K562 (cell line): ENCODE measurements around the gene ARMC9. TPM values are rescaled to one million over a fixed set of nuclear protein-coding genes. Genes with fewer than 3 reads are reported as not detected.

ENCODE experiments used
- ATAC-seq: fragments of 200-7000 bp; cut with Tn5 transposase; 3 replicates; pipeline ENCODE4 v1.9.1; 2020; ENCODE audit warnings: moderate library complexity
- BruUV-seq: library from RNA; stranded (reverse); fragments of 400-500 nt; replicated peaks from 2 replicates; lab custom pipeline; 2021; lab: Mats Ljungman, UMichigan
- CTCF ChIA-PET: fragments of 300-600 bp; formaldehyde crosslinking; extraction: SDS; loops from one replicate; lab custom pipeline; 2021; ENCODE audit warnings: low intra/inter-chr PET ratio; lab: Yijun Ruan, JAX
- POLR2A ChIA-PET: fragments of 300-600, 350-650 bp; sonication (Branson Sonifier 250); formaldehyde crosslinking; extraction: SDS; loops from one replicate; lab custom pipeline; 2021; ENCODE audit warnings: antibody characterized with exemption, inconsistent platforms; lab: Yijun Ruan, JAX
- DNase-seq, 4 experiments: peaks; one replicate each; pipeline versions ENCODE4 v3.0.0 to v3.0.0-alpha.2; 2011 to 2018; ENCODE audit warnings: low spot score in 3 of 4, mixed read lengths in 3 of 4; ENCODE audit errors: extremely low read depth in 1 of 4
- FAIRE-seq: peaks from 2 replicates; lab custom pipeline; 2011; peaks lifted over from hg19 to GRCh38; lab: Jason Lieb, UNC
- H2AFZ ChIP-seq: 2 replicates; pipeline ENCODE4 v1.6.0; 2011; ENCODE audit warnings: low read depth, low read length, control low read depth, inconsistent platforms
- H3K27ac ChIP-seq: fragments of 200-600 bp; 3 replicates; pipeline ENCODE4 v1.8.0; 2011; ENCODE audit warnings: low read depth, mild to moderate bottlenecking, control low read depth, inconsistent platforms, low read length, moderate library complexity, mixed read lengths; ENCODE audit errors: extremely low read depth
- H3K27me3 ChIP-seq, 2 experiments: fragments of 300-600 bp in 1 of 2; 2 replicates in 1 of 2; 3 replicates in 1 of 2; pipeline versions ENCODE4 v1.6.0 to v1.8.0; 2011; ENCODE audit warnings: inconsistent platforms in 2 of 2, low read length in 2 of 2, mild to moderate bottlenecking in 1 of 2, mixed read lengths in 1 of 2, moderate library complexity in 1 of 2; ENCODE audit not compliant: control insufficient read depth in 2 of 2, insufficient read depth in 2 of 2
- H3K36me3 ChIP-seq: fragments of 300-600 bp; 3 replicates; pipeline ENCODE4 v1.8.0; 2011; ENCODE audit warnings: mild to moderate bottlenecking, low read length, inconsistent platforms; ENCODE audit not compliant: control insufficient read depth, insufficient read depth
- H3K4me1 ChIP-seq, 2 experiments: fragments of 200-600 bp in 1 of 2; replicated peaks in 1 of 2; 2 replicates in 1 of 2; 3 replicates in 1 of 2; pipeline versions ENCODE4 v1.5.1 to v1.8.0; 2011; ENCODE audit warnings: inconsistent platforms in 2 of 2, low read length in 2 of 2, mild to moderate bottlenecking in 1 of 2, mixed read lengths in 1 of 2, moderate library complexity in 1 of 2; ENCODE audit not compliant: control insufficient read depth in 2 of 2, insufficient read depth in 2 of 2
- H3K4me2 ChIP-seq: 2 replicates; pipeline ENCODE4 v1.6.1; 2011; ENCODE audit warnings: low read length, control low read depth, inconsistent platforms, mixed read lengths; ENCODE audit not compliant: insufficient read depth
- H3K4me3 ChIP-seq: fragments of 200-600 bp; sonication (generic), shearing (Covaris generic); 2 replicates; pipeline ENCODE4 v1.5.1; 2016; ENCODE audit warnings: control low read depth, inconsistent platforms
- H3K79me2 ChIP-seq: fragments of 200-600 bp; 3 replicates; pipeline ENCODE4 v1.8.0; 2011; ENCODE audit warnings: low read length, inconsistent platforms; ENCODE audit not compliant: control insufficient read depth, insufficient read depth
- H3K9ac ChIP-seq, 2 experiments: 2 replicates each; pipeline versions ENCODE4 v1.6.0 to v1.6.1; 2011; ENCODE audit warnings: low read depth in 2 of 2, low read length in 2 of 2, control low read depth in 1 of 2, inconsistent platforms in 1 of 2, mild to moderate bottlenecking in 1 of 2, mixed read lengths in 1 of 2; ENCODE audit not compliant: insufficient read depth in 1 of 2
- H3K9me1 ChIP-seq: one replicate; pipeline ENCODE4 v1.6.0; 2011; ENCODE audit warnings: inconsistent platforms, mild to moderate bottlenecking, low read length, moderate library complexity; ENCODE audit not compliant: control insufficient read depth, insufficient read depth
- H3K9me3 ChIP-seq: replicated peaks from 2 replicates; pipeline ENCODE4 v1.5.1; 2011; ENCODE audit warnings: low read depth, low read length, inconsistent platforms; ENCODE audit not compliant: control insufficient read depth, insufficient read depth
- H4K20me1 ChIP-seq: replicated peaks from 2 replicates; pipeline ENCODE4 v1.6.1; 2011; ENCODE audit warnings: low read length, inconsistent platforms, mixed read lengths; ENCODE audit not compliant: control insufficient read depth, insufficient read depth
- CBX2 ChIP-seq: fragments of 200-600 bp; sonication (generic); IDR thresholded peaks from one replicate; pipeline ENCODE4 v1.6.1; 2012; ENCODE audit warnings: mild to moderate bottlenecking, low read length, inconsistent platforms; ENCODE audit not compliant: insufficient read depth, poor library complexity, severe bottlenecking
- DMBX1 ChIP-seq: fragments of 250-450 bp; sonication (Bioruptor Pico); IDR thresholded peaks from 2 replicates; pipeline ENCODE4 v1.8.0; 2022; ENCODE audit warnings: inconsistent platforms, mild to moderate bottlenecking, moderate library complexity, borderline replicate concordance
- E2F5 ChIP-seq: sonication (generic); formaldehyde crosslinking; IDR thresholded peaks from 2 replicates; pipeline ENCODE4 v1.8.0; 2022; ENCODE audit warnings: mild to moderate bottlenecking, missing genetic modification reagents
- GTF3C2 ChIP-seq: IDR thresholded peaks from 3 replicates; pipeline ENCODE4 v1.6.1; 2011; ENCODE audit warnings: borderline replicate concordance, mild to moderate bottlenecking, moderate library complexity; ENCODE audit not compliant: insufficient read length; ENCODE audit errors: extremely low read depth
- HDAC6 ChIP-seq: IDR thresholded peaks from 2 replicates; pipeline ENCODE4 v1.6.1; 2012; ENCODE audit warnings: low read depth, mild to moderate bottlenecking, control low read depth, inconsistent platforms, low read length, moderate library complexity
- KHSRP ChIP-seq: fragments of 450-650 bp; IDR thresholded peaks from 2 replicates; pipeline ENCODE4 v1.6.1; 2017
- KLF1 ChIP-seq: fragments of 450-650 bp; IDR thresholded peaks from 2 replicates; pipeline ENCODE4 v1.6.1; 2016; ENCODE audit warnings: missing genetic modification characterization, missing compliant biosample characterization
- MTA2 ChIP-seq: fragments of 450-650 bp; IDR thresholded peaks from 2 replicates; pipeline ENCODE4 v1.6.1; 2016; ENCODE audit warnings: low read depth
- PHF20 ChIP-seq: fragments of 450-650 bp; IDR thresholded peaks from 2 replicates; pipeline ENCODE4 v1.6.1; 2018; ENCODE audit not compliant: partially characterized antibody
- RBM15 ChIP-seq: fragments of 200-400 bp; formaldehyde crosslinking; IDR thresholded peaks from 2 replicates; pipeline ENCODE4 v1.6.1; 2018; ENCODE audit warnings: mild to moderate bottlenecking, low read length, moderate library complexity; ENCODE audit not compliant: insufficient read depth
- SMC3 ChIP-seq: conservative IDR thresholded peaks from 2 replicates; pipeline ENCODE4 v1.6.1; 2011; ENCODE audit warnings: low read depth, low read length, improper control_type of control experiment; ENCODE audit not compliant: insufficient read depth
- TCF15 ChIP-seq: fragments of 250-450 bp; sonication (Bioruptor Pico); IDR thresholded peaks from 2 replicates; pipeline ENCODE4 v1.8.0; 2022; ENCODE audit warnings: moderate library complexity, mild to moderate bottlenecking, inconsistent platforms
- XRCC3 ChIP-seq: fragments of 450-650 bp; IDR thresholded peaks from 2 replicates; pipeline ENCODE4 v1.6.1; 2017; ENCODE audit warnings: mild to moderate bottlenecking, moderate library complexity
- ZNF395 ChIP-seq: fragments of 200-800 bp; sonication (Bioruptor generic); IDR thresholded peaks from 2 replicates; pipeline ENCODE4 v1.6.1; 2017; ENCODE audit warnings: missing genetic modification characterization, missing compliant biosample characterization
- ZNF740 ChIP-seq, 3 experiments: fragments of 200-800 bp in 1 of 3; sonication (Bioruptor generic) in 1 of 3; sonication (generic) in 1 of 3; formaldehyde crosslinking in 1 of 3; IDR thresholded peaks; 2 replicates each; pipeline versions ENCODE4 v1.6.1 to v1.8.0; 2016 to 2022; ENCODE audit warnings: mild to moderate bottlenecking in 2 of 3, missing compliant biosample characterization in 2 of 3, missing genetic modification characterization in 2 of 3, missing genetic modification reagents in 1 of 3
- WGBS: fragments of 100-300 bp; shearing (Covaris generic); methylation state at CpG from one replicate; pipeline ENCODE4 v1.1.6; 2016; ENCODE audit warnings: low coverage, mixed read lengths; ENCODE audit not compliant: insufficient coverage; ENCODE audit errors: missing lambda C conversion rate; 5-methylcytosine and 5-hydroxymethylcytosine counted together
- in situ Hi-C: fragments of 300-500 bp; cut with MboI; formaldehyde crosslinking; loops from 4 replicates; pipeline ENCODE4 v1.15.0; 2018; ENCODE audit warnings: inconsistent platforms, mixed read lengths
- intact Hi-C: fragments of 100-400 bp; cut with micrococcal nuclease; formaldehyde crosslinking; loops from 2 replicates; pipeline ENCODE4 v1.14.2; 2022
- polyA plus RNA-seq, 8 experiments: library from polyadenylated mRNA; depleted of rRNA in 4 of 8; stranded (reverse) in 5 of 8; unstranded in 3 of 8; fragments of >200 nt; fragmentation: Nextera tagmentation in 2 of 8; fragmentation: Illumina TruSeq in 1 of 8; extraction: Ambion mirVana in 2 of 8; extraction: Trizol in 1 of 8; gene quantifications; 2 replicates each; pipeline versions ENCODE4 v1.2.1 to v1.2.3, GENCODE V29; 2011 to 2014; ENCODE audit warnings: inconsistent platforms in 1 of 8, missing spikeins in 1 of 8
- total RNA-seq, 7 experiments: library from RNA; depleted of rRNA in 6 of 7; stranded (reverse); fragments of >200 nt in 6 of 7; fragmentation: Illumina TruSeq in 2 of 7; extraction: Trizol in 2 of 7; gene quantifications; 2 replicates each; pipeline versions ENCODE4 v1.2.1 to v1.2.3, GENCODE V29; 2011 to 2021; ENCODE audit warnings: low replicate concordance in 1 of 7

The ARMC9 gene
- total and polyA plus RNA-seq, 9 of the 15 experiments (the other 6 are each of a cell fraction or from before 2014, with no cell fraction given), result 0.36 to 2.3 (median 1.1) TPM

GRCh38 chr2:231372326-231372725, 173.9 kb downstream of the ARMC9 start:
- Histone ChIP-seq H3K4me1 (peaks cover 13 to 14% of the 10 kb centered on the region in 2 experiments; a peak in 4 of 5 replicates), H3K27me3 (peaks cover 0 to 11% of the 10 kb centered on the region in 2 experiments; a peak in 1 of 5 replicates), H3K9me3 (no peaks in the 10 kb centered on the region), H4K20me1 (no peaks in the 10 kb centered on the region), H3K9ac (no peak overlapping the region), H2AFZ (no peak overlapping the region), H3K79me2 (no peaks in the 10 kb centered on the region), H3K4me3 (no peak overlapping the region), H3K27ac (no peak overlapping the region), H3K9me1 (no peaks in the 10 kb centered on the region), H3K36me3 (no peaks in the 10 kb centered on the region), H3K4me2 (no peak overlapping the region)
- ChIA-PET POLR2A (interaction anchor here (0.6 to 1.4 kb wide), 3 partner anchors 9 to 342 kb away, joined by 3 to 4 read pairs (median 3); partner anchors contain the start of gene NCL), CTCF (no interaction called here)
- WGBS, result 11% methylated on average over 5 of the region's 7 CpGs
- in situ Hi-C loops (no loop called here), intact Hi-C loops (no loop called here)
- ATAC-seq, result no peak
- no peak for DNase-seq
- no peak for FAIRE-seq
- no TSS peak for BruUV-seq
- TF ChIP-seq PHF20, result no peak
- TF ChIP-seq RBM15, result no peak
- no peak for TF ChIP-seq CBX2
- TF ChIP-seq ZNF395 (CRISPR knock-in tag), result no peak
- TF ChIP-seq SMC3, result no peak
- no peak for TF ChIP-seq DMBX1 (CRISPR knock-in tag)
- no peak for TF ChIP-seq TCF15 (CRISPR knock-in tag)
- TF ChIP-seq HDAC6, result no peak
- TF ChIP-seq KHSRP, result no peak
- no peak for TF ChIP-seq E2F5
- no peak for TF ChIP-seq ZNF740 (CRISPR knock-in tag; IDR thresholded peaks at IDR 0.05)
- no peak for TF ChIP-seq ZNF740 (tag; IDR thresholded peaks at IDR 0.05)
- TF ChIP-seq KLF1 (tag), result no peak
- no peak for TF ChIP-seq MTA2
- no peak for TF ChIP-seq XRCC3
- no peak for TF ChIP-seq GTF3C2
